Forelimb muscle (tissue), 1 donor: ENCODE data around the gene ARHGAP26. TPM values are rescaled to one million over a fixed set of nuclear protein-coding genes. Genes with fewer than 3 reads are reported as not detected.
A peak's percentile ranks its signal among the peaks of the same experiment; 100 is the strongest.
"Not testable (repeated sequence)": the region's sequence is repeated elsewhere in the genome, so short reads cannot be mapped to it uniquely, and the experiment has no call there.

Experiments used
- DNase-seq: peaks from one replicate; pipeline ENCODE4 v3.0.0-alpha.2; 2013; ENCODE audit warnings: low read depth
- polyA plus RNA-seq: library from polyadenylated mRNA; unstranded; fragments of 120-200 nt; gene quantifications from one replicate; pipeline ENCODE4 v1.2.1, GENCODE V29; 2013; ENCODE audit not compliant: insufficient read length

ARHGAP26 gene
- polyA plus RNA-seq, 1 donor = 11.9 TPM

DNA sequence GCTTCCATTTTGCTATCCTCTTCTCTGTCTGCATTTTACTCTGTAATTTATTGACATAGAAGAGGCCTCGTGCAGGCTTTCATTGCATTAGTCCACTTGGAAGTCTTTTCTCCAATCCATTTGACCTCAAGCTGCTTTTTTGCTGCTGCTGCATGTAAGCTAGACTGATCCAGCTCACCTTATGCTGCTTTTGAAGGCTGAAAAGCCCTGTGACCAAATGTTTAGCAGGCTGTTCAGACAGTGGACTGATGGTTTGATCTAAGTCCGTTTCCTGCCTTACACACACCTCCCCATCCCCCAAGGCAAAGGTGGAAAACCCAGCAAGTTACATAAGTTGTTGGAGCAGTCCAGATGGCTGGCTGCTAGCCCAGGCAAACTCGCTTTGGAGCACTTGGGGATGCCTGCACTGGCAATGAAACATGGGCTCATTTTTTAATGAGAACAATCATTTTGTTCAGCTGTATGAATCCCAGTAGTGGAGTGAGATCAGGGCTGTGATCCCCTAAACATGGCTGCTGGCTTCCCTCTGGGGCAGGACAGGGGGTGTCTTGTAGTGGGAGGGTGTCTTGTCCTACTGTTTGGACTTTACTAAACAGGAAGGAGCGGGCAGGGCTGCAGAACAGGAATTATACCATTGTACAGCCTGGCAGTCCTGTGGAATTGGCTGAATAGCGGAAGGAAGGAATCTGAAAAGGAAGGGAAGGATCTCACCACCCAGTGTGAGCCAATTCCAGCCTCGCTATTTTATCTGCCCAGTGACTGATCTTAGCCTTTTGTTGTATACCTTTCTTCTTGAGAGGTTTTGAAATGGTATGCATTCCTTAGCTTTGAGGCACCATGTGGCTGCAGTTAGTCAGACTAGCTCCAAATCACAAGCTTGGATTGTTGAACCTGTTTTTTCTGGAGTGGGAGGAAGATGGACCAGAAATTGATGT, 212.0 kb downstream of the ARHGAP26 start:
- DNase-seq = peak; percentile 59

GRCh38 chr5:142982821-142983200, 212.6 kb downstream of the ARHGAP26 start:
- no peak for DNase-seq

DNA sequence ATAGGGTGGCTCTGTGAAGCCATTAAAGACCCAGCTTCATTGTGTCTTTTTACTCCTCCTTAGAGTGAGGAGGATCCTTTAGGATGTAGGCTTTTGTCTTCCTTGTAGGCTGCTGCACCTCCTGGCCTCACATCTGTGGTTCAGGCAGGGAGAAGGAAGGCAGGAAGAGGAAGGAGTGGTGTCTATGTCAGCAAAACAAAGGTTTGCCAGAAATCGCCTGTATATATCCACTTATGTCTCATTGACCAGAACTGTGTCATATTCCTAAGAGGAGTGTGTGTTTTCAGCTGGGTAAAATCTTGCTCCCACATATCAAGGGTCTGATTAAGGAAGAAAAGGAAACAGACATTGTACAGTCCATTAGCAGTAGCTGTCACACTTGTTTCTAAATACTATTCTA, 213.8 kb downstream of the ARHGAP26 start:
- DNase-seq = no peak

GRCh38 chr5:142984525-142984924, 214.3 kb downstream of the ARHGAP26 start:
- no peak for DNase-seq

- DNase-seq = not testable (repeated sequence)
Observed at GRCh38 chr5:142989270-142989669, 219.1 kb downstream of the ARHGAP26 start.

GRCh38 chr5:142990073-142990472, 219.9 kb downstream of the ARHGAP26 start:
- not testable (repeated sequence) for DNase-seq

DNA sequence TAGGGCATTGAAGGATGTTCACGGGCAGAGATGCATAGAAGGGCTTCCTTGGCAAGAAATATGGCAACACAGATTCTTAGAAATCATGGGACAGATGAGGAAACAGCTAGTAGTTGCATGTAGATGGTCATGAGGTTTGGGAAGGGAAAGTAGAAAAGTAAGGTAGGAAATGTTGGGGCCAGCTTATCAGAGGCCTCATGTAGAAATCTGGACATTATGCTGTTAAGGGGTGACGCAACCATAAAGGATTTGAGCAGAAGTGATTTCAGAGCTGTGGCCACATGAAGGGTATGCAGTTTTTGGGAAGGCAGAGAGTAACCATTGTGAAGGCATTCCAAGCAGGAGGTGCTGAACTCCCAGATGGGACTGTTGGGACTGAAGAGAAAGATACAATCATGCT, 224.0 kb downstream of the ARHGAP26 start:
- no peak for DNase-seq

DNA sequence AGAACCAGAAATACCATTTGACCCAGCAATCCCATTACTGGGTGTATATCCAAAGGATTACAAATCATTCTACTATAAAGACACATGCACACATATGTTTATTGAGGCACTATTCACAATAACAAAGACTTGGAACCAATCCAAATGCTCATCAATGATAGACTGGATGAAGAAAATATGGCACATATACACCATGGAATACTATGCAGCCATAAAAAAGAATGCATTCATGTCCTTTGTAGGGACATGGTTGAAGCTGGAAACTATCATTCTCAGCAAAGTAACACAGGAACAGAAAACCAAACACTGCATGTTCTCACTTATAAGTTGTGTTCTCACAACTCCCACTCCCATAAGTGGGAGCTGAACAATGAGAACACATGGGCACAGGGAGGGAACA, 225.4 kb downstream of the ARHGAP26 start:
- DNase-seq = not testable (repeated sequence)

DNA sequence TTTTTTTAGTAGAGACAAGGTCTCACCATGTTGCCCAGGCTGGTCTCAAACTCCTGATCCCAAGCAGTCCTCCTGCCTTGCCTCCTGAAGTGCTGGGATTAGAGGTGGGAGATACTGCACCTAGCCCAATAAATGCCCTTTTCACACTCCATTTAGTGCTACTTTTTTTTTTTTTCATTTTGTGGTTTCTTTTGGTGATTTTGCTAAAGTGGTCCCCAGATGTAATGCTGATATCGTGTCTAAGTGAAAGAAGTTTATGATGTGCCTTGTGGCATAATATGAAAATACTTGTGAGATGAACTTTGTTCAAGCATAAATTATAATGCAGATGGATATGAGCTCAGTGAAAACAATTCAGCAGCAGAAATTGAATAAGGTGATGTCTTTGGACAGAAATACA, 227.4 kb downstream of the ARHGAP26 start:
- DNase-seq = no peak

DNA sequence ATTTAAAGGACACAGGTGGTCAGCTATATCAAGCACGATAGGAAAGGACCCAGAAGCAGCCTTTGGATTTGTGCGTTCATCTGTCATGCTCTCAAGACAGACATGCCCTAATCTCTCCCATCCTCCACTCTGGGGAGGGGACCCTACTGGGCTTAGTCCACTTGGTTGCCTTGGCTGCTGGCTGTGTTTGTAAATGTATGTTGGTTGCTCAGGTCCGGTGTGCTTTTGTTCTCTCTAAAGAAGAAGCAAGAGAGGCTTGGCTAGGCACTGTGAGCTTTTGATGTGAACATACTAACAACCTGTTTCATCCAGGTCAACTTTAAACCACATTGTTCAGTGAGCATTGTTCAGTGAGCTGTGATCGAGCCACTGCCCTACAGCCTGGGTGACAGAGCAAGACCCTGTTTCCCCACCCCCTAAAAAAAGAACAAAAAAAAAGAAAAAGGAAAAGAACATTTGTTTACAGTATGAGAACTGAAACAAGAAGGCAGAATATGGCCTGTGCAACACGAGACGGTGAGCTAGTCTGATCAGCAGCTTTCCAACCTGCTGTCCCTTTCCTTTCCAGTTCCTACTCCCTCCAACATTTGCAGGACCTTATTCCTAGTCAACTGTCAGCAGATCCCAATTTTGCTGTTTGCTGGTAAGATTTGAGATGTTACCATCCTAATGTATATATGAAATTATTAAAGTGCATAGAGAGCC, 228.3 kb downstream of the ARHGAP26 start:
- DNase-seq = no peak

DNA sequence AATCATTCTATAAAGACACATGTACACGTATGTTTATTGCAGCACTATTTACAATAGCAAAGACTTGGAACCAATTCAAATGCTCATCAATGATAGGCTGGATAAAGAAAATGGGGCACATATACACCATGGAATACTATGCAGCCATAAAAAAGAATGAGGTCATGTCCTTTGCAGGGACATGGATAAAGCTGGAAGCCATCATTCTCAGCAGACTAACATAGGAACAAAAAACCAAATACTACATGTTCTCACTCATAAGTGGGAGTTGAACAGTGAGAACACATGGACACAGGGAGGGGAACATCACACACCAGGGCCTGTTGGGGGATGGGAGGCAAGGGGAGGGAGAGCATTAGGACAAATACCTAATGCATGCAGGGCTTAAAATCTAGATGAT, 230.4 kb downstream of the ARHGAP26 start:
- DNase-seq = not testable (repeated sequence)

- no peak for DNase-seq
Observed at GRCh38 chr5:143001764-143002351, 231.7 kb downstream of the ARHGAP26 start.

- DNase-seq = peak; percentile 46
Observed at GRCh38 chr5:143002459-143003327, 232.5 kb downstream of the ARHGAP26 start.

GRCh38 chr5:143003328-143003636, 233.1 kb downstream of the ARHGAP26 start:
- no peak for DNase-seq

DNA sequence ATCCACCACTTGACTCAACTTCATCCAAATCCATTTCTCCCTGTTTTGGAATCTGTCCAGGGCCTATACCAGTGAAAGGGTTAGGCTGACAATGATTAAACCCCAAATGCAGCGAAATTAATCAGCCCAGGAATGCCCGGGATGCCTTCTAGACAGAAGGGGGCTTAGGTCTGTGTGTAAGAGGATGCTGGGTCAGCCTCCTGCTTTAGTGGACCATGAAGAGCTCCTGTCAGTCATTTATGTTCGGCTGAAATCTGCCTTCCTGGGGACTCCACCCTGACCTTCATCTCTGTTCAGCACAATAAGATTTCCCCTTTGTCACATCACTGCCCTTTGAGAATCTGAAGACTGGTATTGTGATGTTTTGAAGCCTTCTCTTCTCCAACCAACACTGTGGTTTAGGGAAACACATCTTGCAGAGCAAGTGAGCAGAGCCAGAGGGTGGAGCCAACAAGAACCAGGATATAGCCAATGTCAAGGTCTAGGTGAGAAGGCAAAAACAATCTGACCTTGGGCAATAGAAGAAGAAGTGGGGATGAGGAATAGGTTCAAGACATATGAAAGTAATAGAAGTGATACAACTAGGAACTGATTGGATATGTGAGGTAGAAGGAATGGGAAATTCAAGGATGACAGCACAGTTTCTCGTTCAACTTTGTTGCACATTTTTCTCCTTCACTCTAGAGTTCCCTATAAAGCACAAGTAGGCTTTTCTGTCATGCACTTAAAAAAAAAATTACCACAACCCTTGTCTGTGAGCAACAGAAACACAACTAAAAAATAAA, 234.4 kb downstream of the ARHGAP26 start:
- DNase-seq = no peak

GRCh38 chr5:143006501-143006900, 236.3 kb downstream of the ARHGAP26 start:
- no peak for DNase-seq

DNA sequence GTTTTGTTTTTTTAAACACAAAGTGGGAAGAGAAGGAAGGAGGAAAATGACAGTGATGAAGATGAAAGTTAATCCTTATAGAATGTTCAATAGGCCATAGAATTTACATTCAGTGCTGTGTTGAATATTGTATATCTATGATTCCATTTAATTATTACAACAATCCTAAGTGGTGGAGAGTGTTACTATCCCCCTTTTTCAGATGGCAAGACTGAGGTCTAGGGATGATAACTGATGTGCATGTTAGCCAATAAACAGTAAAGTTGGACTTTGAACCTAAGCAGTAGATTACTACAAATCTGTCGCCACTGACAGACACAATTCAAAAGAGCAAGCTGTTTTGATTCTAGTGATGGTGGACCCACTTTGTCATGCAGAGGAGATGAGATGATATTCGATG, 237.9 kb downstream of the ARHGAP26 start:
- no peak for DNase-seq

- no peak for DNase-seq
Observed at GRCh38 chr5:143008809-143009521, 238.8 kb downstream of the ARHGAP26 start.

DNA sequence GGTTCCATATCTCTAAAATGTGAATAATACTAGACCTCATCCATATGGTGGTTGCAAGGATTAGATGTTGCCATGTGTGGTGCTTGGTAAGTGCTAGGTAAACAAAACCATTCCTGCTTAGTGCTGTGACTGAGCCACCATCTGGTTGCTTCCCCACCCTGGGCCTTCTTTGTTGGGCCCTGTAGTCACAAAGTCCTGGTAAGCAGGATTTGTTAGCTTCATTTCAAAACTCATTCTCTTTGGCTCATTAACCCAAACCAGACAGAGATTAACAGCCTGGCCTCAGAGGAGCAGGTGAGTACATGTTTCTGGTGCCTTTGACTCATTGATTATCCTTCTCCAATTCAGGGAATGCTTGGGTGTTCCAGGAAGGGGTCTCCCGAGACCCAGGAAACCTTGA, 240.2 kb downstream of the ARHGAP26 start:
- DNase-seq = no peak

DNA sequence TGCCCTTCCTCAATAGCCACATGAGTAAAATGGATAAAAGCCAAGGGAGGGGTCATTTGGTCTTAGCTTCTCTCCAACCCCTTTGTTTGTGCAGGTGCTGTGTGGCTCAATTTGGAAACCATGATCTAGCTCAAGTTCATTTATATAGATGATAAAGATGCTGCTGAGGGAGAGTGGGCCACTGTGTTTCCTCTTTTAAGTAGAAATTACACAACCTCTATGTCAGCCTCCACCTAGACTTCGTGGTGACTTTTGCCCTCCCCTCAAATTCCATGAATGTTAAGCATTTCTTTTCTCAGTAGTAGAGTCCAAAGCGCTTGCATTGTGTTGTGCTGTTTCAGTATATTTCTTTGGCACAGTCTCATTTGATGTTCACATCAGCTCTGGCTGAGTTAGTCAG, 241.4 kb downstream of the ARHGAP26 start:
- DNase-seq = no peak
